Neural progenitor cell (in vitro differentiated cells): ENCODE data around the gene CYB5R3. TPM values are rescaled to one million over a fixed set of nuclear protein-coding genes. Genes with fewer than 3 reads are reported as not detected.
A peak's percentile ranks its signal among the peaks of the same experiment; 100 is the strongest.

Experiments
- DNase-seq: peaks from one replicate; pipeline ENCODE4 v3.0.0-alpha.2; 2016; ENCODE audit warnings: low spot score
- H2AFZ ChIP-seq: fragments of 200-600 bp; sonication (generic); replicated peaks from 2 replicates; pipeline ENCODE4 v1.6.1; 2016; ENCODE audit warnings: antibody characterized with exemption
- H3F3A ChIP-seq: fragments of 200-600 bp; sonication (generic); 2 replicates; pipeline ENCODE4 v1.6.1; 2016; ENCODE audit warnings: antibody characterized with exemption, low read depth
- H3K27ac ChIP-seq: fragments of 200-600 bp; sonication (generic); 2 replicates; pipeline ENCODE4 v1.5.1; 2016; ENCODE audit warnings: mild to moderate bottlenecking
- H3K27me3 ChIP-seq: fragments of 200-600 bp; sonication (generic); 2 replicates; pipeline ENCODE4 v1.6.1; 2016; ENCODE audit warnings: mild to moderate bottlenecking, moderate library complexity
- H3K36me3 ChIP-seq: fragments of 200-600 bp; sonication (generic); 2 replicates; pipeline ENCODE4 v1.5.1; 2016
- H3K4me1 ChIP-seq: fragments of 200-600 bp; sonication (generic); 2 replicates; pipeline ENCODE4 v1.6.1; 2016; ENCODE audit warnings: mixed run types
- H3K4me2 ChIP-seq: fragments of 200-600 bp; sonication (generic); 2 replicates; pipeline ENCODE4 v1.6.1; 2016
- H3K4me3 ChIP-seq: fragments of 200-600 bp; sonication (generic); 2 replicates; pipeline ENCODE4 v1.5.1; 2016
- H3K79me2 ChIP-seq: fragments of 200-600 bp; sonication (generic); 2 replicates; pipeline ENCODE4 v1.6.1; 2016; ENCODE audit warnings: low read depth
- H3K9ac ChIP-seq: fragments of 200-600 bp; sonication (generic); 2 replicates; pipeline ENCODE4 v1.6.1; 2016
- H3K9me3 ChIP-seq: fragments of 200-600 bp; sonication (generic); 2 replicates; pipeline ENCODE4 v1.5.1; 2016; ENCODE audit warnings: low read depth
- H4K20me1 ChIP-seq: fragments of 200-600 bp; sonication (generic); 2 replicates; pipeline ENCODE4 v1.6.1; 2016; ENCODE audit warnings: low read depth
- H3K27ac Mint-ChIP-seq: 3 replicates; pipeline ENCODE4 v1.8.0; 2021; ENCODE audit warnings: mixed read lengths
- H3K27me3 Mint-ChIP-seq: 2 replicates; pipeline ENCODE4 v1.8.0; 2022; ENCODE audit warnings: low read depth, mild to moderate bottlenecking, inconsistent platforms, moderate library complexity, mixed read lengths; ENCODE audit not compliant: insufficient read depth
- H3K36me3 Mint-ChIP-seq: 3 replicates; pipeline ENCODE4 v1.8.0; 2021; ENCODE audit warnings: mixed read lengths
- H3K4me1 Mint-ChIP-seq: 3 replicates; pipeline ENCODE4 v1.8.0; 2021; ENCODE audit warnings: mixed read lengths
- H3K4me3 Mint-ChIP-seq: 3 replicates; pipeline ENCODE4 v1.8.0; 2021; ENCODE audit warnings: mild to moderate bottlenecking, moderate library complexity, mixed read lengths
- H3K9me3 Mint-ChIP-seq: 3 replicates; pipeline ENCODE4 v1.8.0; 2020; ENCODE audit warnings: mixed read lengths
- EZH2 ChIP-seq: fragments of 200-600 bp; sonication (generic); IDR thresholded peaks from 2 replicates; pipeline ENCODE4 v1.6.1; 2017; ENCODE audit warnings: antibody characterized with exemption, mild to moderate bottlenecking, moderate library complexity
- EZH2phosphoT487 ChIP-seq: fragments of 200-600 bp; sonication (generic); IDR thresholded peaks from 2 replicates; pipeline ENCODE4 v1.6.1; 2017; ENCODE audit warnings: antibody characterized with exemption
- total RNA-seq: library from RNA; depleted of rRNA; stranded (reverse); fragments of >200 nt; gene quantifications from 2 replicates; pipeline ENCODE4 v1.2.3, GENCODE V29; 2015; ENCODE audit warnings: low replicate concordance
- TF ChIP-seq, protein P1 (sequence below): fragments of 200-600 bp; sonication (generic); IDR thresholded peaks from 2 replicates; pipeline ENCODE4 v1.5.1; 2017; ENCODE audit warnings: antibody characterized with exemption, mild to moderate bottlenecking

The CYB5R3 gene
- total RNA-seq, 1 donor from 2014 or later = 21.6 TPM

DNA sequence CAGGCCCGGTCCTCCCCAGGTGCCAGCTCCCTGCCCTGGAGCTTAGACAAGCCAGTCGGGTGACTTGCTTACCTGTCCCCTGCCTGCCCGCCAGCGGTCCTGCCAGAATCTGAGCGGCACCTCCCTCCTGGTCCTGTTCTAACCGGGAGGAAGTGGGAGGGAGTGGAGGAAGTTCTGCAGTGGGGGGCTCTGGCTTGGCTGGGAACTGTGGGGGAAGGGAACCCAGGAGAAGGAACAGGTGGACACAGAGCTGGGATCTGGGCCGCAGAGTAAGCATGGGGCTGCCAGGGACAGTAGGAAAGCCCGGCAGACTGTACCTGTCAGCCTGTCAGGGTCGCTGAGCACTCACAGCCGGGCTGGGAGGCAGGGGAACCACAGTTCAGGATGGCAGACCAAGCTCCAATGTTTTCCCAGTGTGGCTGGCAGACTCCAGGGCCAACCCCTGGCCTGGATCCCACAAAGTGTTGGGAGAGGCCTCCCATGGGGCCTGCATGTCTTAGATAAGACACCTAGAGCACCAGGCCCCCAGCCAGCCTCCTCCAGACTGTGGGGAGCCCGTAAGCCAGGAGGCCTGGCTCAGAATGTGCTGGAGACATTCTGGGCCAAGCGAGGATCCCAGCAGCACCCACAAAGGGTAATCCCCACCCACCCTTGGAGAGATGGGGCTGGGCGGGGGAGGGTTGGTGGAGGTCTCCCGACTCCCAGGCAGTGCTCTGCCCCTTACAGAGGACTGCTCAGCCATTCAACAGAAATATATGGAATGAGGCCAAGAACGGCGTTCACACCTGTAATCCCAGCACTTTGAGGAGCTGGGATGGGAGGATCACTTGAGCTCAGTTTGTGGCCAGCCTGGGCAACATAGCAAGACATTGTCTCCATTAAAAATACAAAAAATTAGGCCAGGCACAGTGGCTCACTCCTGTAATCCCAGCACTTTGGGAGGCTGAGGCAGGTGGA is 2.3 kb downstream of the CYB5R3 start:
- Histone ChIP-seq H3K4me3 (no peak overlapping the region), H3K9ac (no peak overlapping the region)

DNA sequence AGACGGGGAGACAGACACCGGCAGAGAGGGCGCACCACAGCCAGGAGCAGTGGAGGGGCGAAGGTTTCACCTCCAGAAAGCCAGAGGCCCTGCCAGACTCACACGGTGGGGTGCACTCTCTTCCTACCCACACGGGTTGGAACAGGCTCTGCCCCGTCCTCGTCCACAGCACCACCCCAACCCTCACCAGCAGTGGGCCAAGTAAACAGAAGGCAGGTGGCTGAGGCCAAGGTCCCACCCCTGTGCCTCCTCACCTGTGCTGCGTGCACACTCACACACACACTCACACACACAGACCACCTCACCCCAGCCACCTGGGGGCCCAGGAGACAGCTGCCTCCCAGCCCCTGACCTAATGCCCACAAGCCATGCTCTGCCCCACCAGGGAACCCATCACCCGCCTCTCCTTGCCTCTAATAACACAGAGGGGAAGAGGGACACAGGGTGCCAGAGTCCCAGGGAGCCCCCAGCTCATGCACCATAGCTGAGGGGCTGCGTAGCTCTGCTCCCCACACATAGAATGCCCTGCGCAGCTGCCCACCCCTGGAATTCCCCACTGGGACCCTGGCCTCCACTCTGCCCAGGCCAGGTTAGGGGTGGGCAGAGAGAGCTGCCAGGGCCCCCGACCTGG is 3.1 kb downstream of the CYB5R3 start:
- H3K9ac ChIP-seq = no peak overlapping the region
- no peak for DNase-seq
- no peak overlapping the region for H3K27ac ChIP-seq
- H3K36me3 Mint-ChIP-seq = no peaks in the 10 kb centered on the region
- H3K4me1 Mint-ChIP-seq = peaks cover 16% of the 10 kb centered on the region
- H3K4me3 Mint-ChIP-seq = no peak overlapping the region
- H2AFZ ChIP-seq = no peak overlapping the region
- peaks cover 2% of the 10 kb centered on the region for H3F3A ChIP-seq
- H3K9me3 ChIP-seq = no peaks in the 10 kb centered on the region
- no peaks in the 10 kb centered on the region for H3K9me3 Mint-ChIP-seq
- no peak overlapping the region for H3K27ac Mint-ChIP-seq
- H3K4me1 ChIP-seq = peaks cover 15% of the 10 kb centered on the region
- H3K79me2 ChIP-seq = peaks cover 73% of the 10 kb centered on the region
- no peak overlapping the region for H3K4me3 ChIP-seq
- peaks cover 2% of the 10 kb centered on the region for H3K27me3 Mint-ChIP-seq
- H3K36me3 ChIP-seq = no peaks in the 10 kb centered on the region
- H3K27me3 ChIP-seq = no peaks in the 10 kb centered on the region
- no peak overlapping the region for H3K4me2 ChIP-seq
- peaks cover 59% of the 10 kb centered on the region for H4K20me1 ChIP-seq
- TF ChIP-seq, protein P1, sequence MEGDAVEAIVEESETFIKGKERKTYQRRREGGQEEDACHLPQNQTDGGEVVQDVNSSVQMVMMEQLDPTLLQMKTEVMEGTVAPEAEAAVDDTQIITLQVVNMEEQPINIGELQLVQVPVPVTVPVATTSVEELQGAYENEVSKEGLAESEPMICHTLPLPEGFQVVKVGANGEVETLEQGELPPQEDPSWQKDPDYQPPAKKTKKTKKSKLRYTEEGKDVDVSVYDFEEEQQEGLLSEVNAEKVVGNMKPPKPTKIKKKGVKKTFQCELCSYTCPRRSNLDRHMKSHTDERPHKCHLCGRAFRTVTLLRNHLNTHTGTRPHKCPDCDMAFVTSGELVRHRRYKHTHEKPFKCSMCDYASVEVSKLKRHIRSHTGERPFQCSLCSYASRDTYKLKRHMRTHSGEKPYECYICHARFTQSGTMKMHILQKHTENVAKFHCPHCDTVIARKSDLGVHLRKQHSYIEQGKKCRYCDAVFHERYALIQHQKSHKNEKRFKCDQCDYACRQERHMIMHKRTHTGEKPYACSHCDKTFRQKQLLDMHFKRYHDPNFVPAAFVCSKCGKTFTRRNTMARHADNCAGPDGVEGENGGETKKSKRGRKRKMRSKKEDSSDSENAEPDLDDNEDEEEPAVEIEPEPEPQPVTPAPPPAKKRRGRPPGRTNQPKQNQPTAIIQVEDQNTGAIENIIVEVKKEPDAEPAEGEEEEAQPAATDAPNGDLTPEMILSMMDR = no peak
- TF ChIP-seq EZH2phosphoT487 (no peak), EZH2 (no peak)

More for the DNA sequence above, 2.3 kb downstream of the CYB5R3 start:
- Mint-ChIP-seq H3K36me3 (no peaks in the 10 kb centered on the region), H3K9me3 (no peaks in the 10 kb centered on the region), H3K27me3 (peaks cover 2% of the 10 kb centered on the region), H3K4me3 (peak overlapping the region; percentile 98), H3K4me1 (peaks cover 16% of the 10 kb centered on the region), H3K27ac (no peak overlapping the region)
- H3K9me3 ChIP-seq = no peaks in the 10 kb centered on the region
- no peak for TF ChIP-seq EZH2
- TF ChIP-seq, protein P1 = no peak
- no peak for TF ChIP-seq EZH2phosphoT487
- H3K4me1 ChIP-seq = peaks cover 15% of the 10 kb centered on the region
- peaks cover 59% of the 10 kb centered on the region for H4K20me1 ChIP-seq
- H3F3A ChIP-seq = peaks cover 3% of the 10 kb centered on the region
- H3K4me2 ChIP-seq = no peak overlapping the region
- H3K27ac ChIP-seq = no peak overlapping the region
- DNase-seq = no peak
- H3K27me3 ChIP-seq = no peaks in the 10 kb centered on the region
- no peaks in the 10 kb centered on the region for H3K36me3 ChIP-seq
- H2AFZ ChIP-seq = no peak overlapping the region
- peaks cover 65% of the 10 kb centered on the region for H3K79me2 ChIP-seq

DNA sequence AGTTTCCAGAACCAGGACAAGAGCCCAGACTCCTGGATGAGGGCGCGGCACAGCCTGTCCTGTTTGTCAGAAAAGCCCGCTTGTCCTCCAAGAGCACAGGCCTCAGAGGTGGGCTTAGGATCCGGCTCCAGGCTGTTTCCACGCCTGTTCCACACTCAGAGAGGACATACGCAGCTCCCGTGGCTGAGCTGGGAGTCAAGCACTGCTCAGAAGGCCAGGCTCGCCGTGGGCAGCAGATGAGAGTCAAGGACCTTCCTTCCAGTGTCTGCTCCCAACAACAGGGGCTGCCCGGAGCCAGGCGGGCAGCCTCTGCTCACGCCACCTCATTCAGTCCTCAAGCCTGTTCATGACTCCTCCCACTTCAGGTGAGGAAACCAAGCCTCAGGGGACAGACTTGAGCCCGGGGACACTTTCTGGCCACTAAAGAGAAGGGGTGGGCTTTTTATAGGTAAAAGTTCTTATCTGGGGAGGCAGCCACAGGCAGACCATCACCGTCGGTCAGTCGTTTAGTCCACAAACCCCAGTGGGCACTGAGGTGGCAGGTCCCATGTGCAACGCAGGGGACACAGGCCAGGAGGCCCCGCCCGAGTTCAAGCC is 3.8 kb downstream of the CYB5R3 start:
- Histone ChIP-seq H3K4me2 (no peak overlapping the region), H3K9me3 (no peaks in the 10 kb centered on the region), H3K4me1 (peaks cover 15% of the 10 kb centered on the region), H3K9ac (no peak overlapping the region), H3F3A (no peaks in the 10 kb centered on the region), H3K4me3 (no peak overlapping the region), H3K79me2 (peaks cover 79% of the 10 kb centered on the region), H2AFZ (no peak overlapping the region), H3K27ac (no peak overlapping the region), H4K20me1 (peaks cover 59% of the 10 kb centered on the region), H3K36me3 (no peaks in the 10 kb centered on the region), H3K27me3 (no peaks in the 10 kb centered on the region)
- peak overlapping the region; percentile 60 for H3K27ac Mint-ChIP-seq
- peaks cover 6% of the 10 kb centered on the region for H3K27me3 Mint-ChIP-seq
- no peaks in the 10 kb centered on the region for H3K9me3 Mint-ChIP-seq
- H3K36me3 Mint-ChIP-seq = peaks cover 3% of the 10 kb centered on the region
- DNase-seq = no peak
- TF ChIP-seq EZH2phosphoT487 (no peak), EZH2 (no peak)
- TF ChIP-seq, protein P1 = no peak
- peaks cover 16% of the 10 kb centered on the region for H3K4me1 Mint-ChIP-seq
- peak overlapping the region; percentile 33 for H3K4me3 Mint-ChIP-seq
